Karpas-422 (cell line): ENCODE results near the gene PPP2R3B. TPM values are rescaled to one million over a fixed set of nuclear protein-coding genes. Genes with fewer than 3 reads are reported as not detected.

ENCODE experiments used
- DNase-seq: peaks from one replicate; pipeline ENCODE4 v3.0.0-alpha.2; 2015
- H2AFZ ChIP-seq: fragments of 200-600 bp; sonication (generic); 2 replicates; pipeline ENCODE4 v1.6.1; 2014; ENCODE audit warnings: antibody characterized with exemption, low read length, mixed read lengths
- H3K27ac ChIP-seq: fragments of 200-600 bp; sonication (generic); 2 replicates; pipeline ENCODE4 v1.5.1; 2014; ENCODE audit warnings: mild to moderate bottlenecking, low read length, moderate library complexity
- H3K27me3 ChIP-seq: fragments of 200-600 bp; sonication (generic); 2 replicates; pipeline ENCODE4 v1.6.1; 2014; ENCODE audit warnings: low read length, mixed read lengths
- H3K36me3 ChIP-seq: fragments of 200-600 bp; sonication (generic); 2 replicates; pipeline ENCODE4 v1.6.1; 2014; ENCODE audit warnings: low read length, mixed read lengths; ENCODE audit not compliant: insufficient read depth
- H3K4me1 ChIP-seq: fragments of 200-600 bp; sonication (generic); 2 replicates; pipeline ENCODE4 v1.6.1; 2014; ENCODE audit warnings: mild to moderate bottlenecking, low read length, mixed read lengths
- H3K4me2 ChIP-seq: fragments of 200-600 bp; sonication (generic); 2 replicates; pipeline ENCODE4 v1.6.1; 2014; ENCODE audit warnings: low read length, low read depth, mild to moderate bottlenecking; ENCODE audit not compliant: poor library complexity, severe bottlenecking
- H3K4me3 ChIP-seq: fragments of 200-600 bp; sonication (generic); 2 replicates; pipeline ENCODE4 v1.5.1; 2014; ENCODE audit warnings: mild to moderate bottlenecking, antibody characterized with exemption, low read length, mixed read lengths
- H3K79me2 ChIP-seq: fragments of 200-600 bp; sonication (generic); 2 replicates; pipeline ENCODE4 v1.6.1; 2014; ENCODE audit warnings: mild to moderate bottlenecking, low read length, mixed read lengths
- H3K9ac ChIP-seq: fragments of 200-600 bp; sonication (generic); 2 replicates; pipeline ENCODE4 v1.6.0; 2014; ENCODE audit warnings: low read length
- H3K9me2 ChIP-seq: fragments of 200-600 bp; sonication (generic), shearing (Covaris generic); replicated peaks from 2 replicates; pipeline ENCODE4 v1.6.0; 2014; ENCODE audit warnings: mild to moderate bottlenecking, low read length, moderate library complexity; ENCODE audit not compliant: insufficient read depth
- H3K9me3 ChIP-seq: fragments of 300-700, 200-600 bp; sonication (generic); 2 replicates; pipeline ENCODE4 v1.6.1; 2014; ENCODE audit warnings: low read length, mixed read lengths
- H4K20me1 ChIP-seq: fragments of 200-600 bp; sonication (generic); 2 replicates; pipeline ENCODE4 v1.6.1; 2014; ENCODE audit warnings: mild to moderate bottlenecking, antibody characterized with exemption, low read length, low read depth; ENCODE audit not compliant: insufficient read depth
- small RNA-seq: library from RNA; depleted of rRNA; stranded (forward); fragments of <200 nt; gene quantifications from one replicate; pipeline ENCODE3, GENCODE V24; 2014
- total RNA-seq: library from RNA; depleted of rRNA; stranded (reverse); fragments of >200 nt; shearing (Covaris generic); gene quantifications from 2 replicates; pipeline ENCODE4 v1.2.3, GENCODE V29; 2014; ENCODE audit warnings: low replicate concordance; rRNA removed

PPP2R3B gene
- total RNA-seq, 1 experiment from 2014 or later = 23.2 TPM

GRCh38 chrX:285076-285677 lies 101.5 kb downstream of the PPP2R3B start:
- H3K4me3 ChIP-seq = no peak overlapping the region
- H3K79me2 ChIP-seq = peaks cover 49% of the 10 kb centered on the region
- H3K4me2 ChIP-seq = no peak overlapping the region
- H4K20me1 ChIP-seq = peaks cover 6% of the 10 kb centered on the region; the same call in 1 of the 2 replicates
- no peaks in the 10 kb centered on the region for H3K9me2 ChIP-seq
- no peaks in the 10 kb centered on the region for H3K27me3 ChIP-seq
- peaks cover 13% of the 10 kb centered on the region for H3K4me1 ChIP-seq
- H3K9me3 ChIP-seq = no peaks in the 10 kb centered on the region
- no peak for DNase-seq
- no peak overlapping the region for H2AFZ ChIP-seq
- H3K27ac ChIP-seq = no peak overlapping the region
- H3K36me3 ChIP-seq = peaks cover 41% of the 10 kb centered on the region
- H3K9ac ChIP-seq = no peak overlapping the region

Small RNA genes within 50 kb of the gene (small RNA-seq; reads per million reads assigned to genes)
- gene RF00017 = not detected

Other genes starting within 250 kb of the PPP2R3B start
- 49.4 and 69.5 TPM in 2 replicates for gene PLCXD1, start 105.5 kb downstream of the PPP2R3B start, total RNA-seq
- gene GTPBP6, start 68.1 kb downstream of the PPP2R3B start, total RNA-seq = 19.4 and 57.3 TPM in 2 replicates
- 0.36 TPM in 1 of 2 replicates, not detected in the other for gene SHOX, start 243.9 kb upstream of the PPP2R3B start, total RNA-seq